HG02571 (cell line): Measurements from ENCODE around the gene MAGI1.

Experiments used
- ATAC-seq: cut with Tn5 transposase; IDR thresholded peaks from one replicate; pipeline ENCODE4 v1.9.1; 2021; ENCODE audit warnings: mild to moderate bottlenecking, moderate library complexity; ENCODE audit not compliant: unreplicated experiment

Gene MAGI1

DNA sequence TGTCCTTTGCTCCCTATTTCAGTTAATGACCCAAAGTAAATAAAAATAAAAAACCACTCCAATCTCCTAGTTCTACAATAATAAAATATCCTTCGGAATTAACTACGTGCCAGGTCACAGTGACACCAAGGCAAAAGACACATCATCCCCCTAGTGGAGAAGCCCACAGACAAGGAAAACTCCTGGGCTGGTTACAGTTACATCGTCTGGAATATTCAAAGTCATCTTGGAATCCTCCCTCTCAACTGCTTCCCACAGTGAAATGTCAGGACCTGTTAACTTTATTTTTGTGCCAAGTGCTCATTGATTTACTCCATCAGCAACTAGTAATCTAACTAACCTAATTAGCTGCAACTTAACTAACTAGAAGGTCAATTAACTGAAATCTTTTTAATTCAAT, 349.3 kb downstream of the MAGI1 start:
- no peak for ATAC-seq

DNA sequence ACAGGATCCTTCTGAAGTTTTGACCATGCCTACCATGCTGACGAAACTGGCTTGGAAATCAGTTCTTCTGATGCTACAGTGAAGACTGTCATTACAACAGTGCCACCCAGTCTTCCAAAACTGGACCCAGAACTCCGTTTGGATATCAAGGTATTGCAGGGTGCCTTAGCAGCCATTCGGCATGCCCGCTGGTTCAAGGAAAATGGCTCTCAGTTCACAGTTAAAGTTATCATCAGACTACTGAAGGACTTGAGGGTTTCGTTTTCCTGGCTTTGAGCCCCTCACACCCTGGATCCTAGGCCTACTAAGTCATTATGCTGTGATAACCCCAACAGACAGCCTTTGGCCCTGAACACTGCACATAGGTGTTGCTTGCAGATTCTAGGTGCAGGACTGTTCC, 351.0 kb downstream of the MAGI1 start:
- no peak for ATAC-seq

DNA sequence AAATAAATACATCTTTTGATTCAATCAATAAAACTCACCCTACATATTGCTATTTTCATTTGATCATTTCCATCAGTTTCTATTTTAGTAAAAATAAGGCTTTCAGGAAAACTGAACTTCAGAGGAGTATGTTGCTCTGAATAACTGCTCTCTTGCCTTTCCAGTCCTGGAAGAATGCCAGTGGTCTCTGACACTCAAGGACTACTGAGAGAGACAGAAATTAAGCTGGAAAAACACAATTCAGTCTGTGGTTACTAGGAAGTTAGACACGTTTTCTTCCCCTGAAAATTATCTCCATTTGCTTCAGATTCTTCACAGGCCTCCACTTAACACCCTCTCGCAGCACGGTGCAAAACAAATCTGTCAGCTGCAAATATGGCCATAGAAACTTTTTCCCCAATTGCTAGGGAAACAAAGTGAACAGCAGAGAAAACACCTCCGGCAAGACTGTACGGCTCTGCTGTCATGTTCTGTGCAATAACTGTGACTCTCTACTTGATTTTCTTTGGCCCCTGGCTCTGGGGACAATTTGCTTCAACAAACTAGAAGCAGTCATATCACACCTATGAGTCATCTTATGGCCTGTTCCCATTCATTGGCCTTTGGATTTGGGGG, 353.0 kb downstream of the MAGI1 start:
- ATAC-seq: no peak

DNA sequence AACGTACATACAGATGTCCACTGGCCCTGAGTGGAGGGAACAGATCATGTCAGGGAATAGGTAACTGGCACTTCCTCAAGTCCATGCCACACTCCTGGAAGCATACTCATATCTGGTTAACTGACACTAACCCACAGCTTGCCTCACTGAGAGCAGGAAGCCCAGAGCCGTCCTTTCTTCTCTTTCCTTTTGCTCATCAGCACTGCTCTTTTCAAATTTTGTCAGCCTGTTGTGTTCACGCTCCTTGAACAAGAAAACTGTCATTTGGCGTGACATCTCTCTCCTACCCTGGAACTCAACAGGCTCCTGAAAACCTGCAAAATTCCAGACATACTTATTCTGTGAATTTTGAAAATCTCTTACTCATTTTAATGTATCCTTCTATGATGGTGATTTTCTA, 360.2 kb downstream of the MAGI1 start:
- no peak for ATAC-seq

GRCh38 chr3:65677486-65678010, 361.2 kb downstream of the MAGI1 start:
- no peak for ATAC-seq

- ATAC-seq: no peak
These were observed 362.1 kb downstream of the MAGI1 start for GRCh38 chr3:65676580-65676979.

GRCh38 chr3:65675011-65675410, 363.7 kb downstream of the MAGI1 start:
- no peak for ATAC-seq

DNA sequence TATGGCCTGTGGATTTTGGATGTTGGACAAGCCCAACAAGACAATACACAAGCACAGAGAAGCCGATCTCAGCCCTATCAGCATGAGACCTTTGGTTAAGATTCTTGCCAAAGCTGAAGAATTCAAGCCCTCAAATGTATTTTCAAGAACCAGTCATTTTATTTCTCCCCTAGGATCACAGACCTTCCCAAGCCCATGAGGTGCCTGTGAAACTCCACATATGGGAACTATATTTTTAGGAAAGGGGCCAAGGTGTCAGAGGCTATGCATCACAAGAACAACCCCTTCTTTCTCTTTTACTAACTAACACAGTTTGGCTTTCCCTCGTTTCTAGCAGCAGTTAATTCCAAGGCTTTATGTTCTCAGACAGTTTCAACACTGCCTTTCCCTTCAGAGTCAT, 364.5 kb downstream of the MAGI1 start:
- ATAC-seq: no peak

DNA sequence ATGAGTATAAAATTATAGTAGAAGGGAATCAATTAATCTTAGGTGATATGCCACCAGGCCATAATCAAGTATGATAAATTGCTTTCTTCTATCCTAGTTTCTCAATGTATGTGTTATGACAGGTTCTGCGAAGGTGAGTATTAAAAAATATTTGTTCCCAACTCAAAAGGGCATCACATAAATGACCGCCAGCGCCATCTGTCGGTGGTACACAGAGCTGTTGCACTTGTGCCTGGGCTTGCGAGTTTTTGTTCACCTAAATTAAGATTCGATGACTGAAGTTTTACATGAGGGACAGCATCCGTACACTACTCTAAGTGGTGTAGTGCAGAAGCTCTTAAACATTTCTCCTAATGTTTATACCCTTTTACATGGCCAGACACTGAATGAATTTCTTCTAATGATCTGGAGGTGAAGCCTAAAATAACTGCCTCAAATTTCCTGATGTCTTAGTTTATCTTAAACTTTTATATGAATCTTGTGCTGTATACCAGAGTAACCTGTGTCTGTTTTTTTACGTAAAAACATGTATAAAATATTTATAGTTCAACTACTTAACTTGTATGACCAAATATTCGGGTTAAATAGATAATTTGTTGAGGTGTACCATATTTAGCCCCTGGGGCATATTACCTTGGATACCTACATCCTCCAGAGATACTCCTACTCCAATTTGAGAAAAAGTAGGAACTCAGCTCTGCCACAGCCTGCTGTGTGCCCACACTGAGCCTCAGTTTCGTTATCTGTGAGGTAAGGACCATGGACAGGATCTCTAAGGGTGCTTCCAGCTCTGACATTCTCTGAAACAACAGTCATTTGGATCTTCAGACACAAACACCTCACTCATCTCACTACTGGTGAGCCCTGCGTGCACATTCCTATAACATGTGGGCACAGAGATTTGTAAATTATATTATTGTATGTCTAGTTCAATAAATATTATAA, 365.6 kb downstream of the MAGI1 start:
- ATAC-seq: no peak

- no peak for ATAC-seq
These were observed 366.7 kb downstream of the MAGI1 start for GRCh38 chr3:65672061-65672460.

DNA sequence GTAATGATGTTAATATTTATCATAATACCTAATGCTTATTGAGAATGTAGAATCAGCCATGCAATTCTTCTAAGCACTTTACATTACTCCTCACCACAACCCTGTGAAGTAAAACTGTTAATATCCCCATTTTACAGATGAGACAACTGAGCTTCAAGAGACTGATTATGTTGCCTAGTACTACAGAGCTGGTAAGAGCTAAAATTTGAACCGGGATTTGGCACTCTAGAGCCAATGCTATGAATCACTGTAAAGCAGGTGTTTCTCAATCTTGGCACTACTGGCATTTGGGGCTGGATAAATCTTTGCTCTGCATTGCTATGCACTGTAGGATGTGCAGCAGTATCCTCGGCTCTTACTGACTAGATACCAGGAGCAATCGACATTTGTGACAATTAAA, 367.7 kb downstream of the MAGI1 start:
- no peak for ATAC-seq

- no peak for ATAC-seq
These were observed 369.4 kb downstream of the MAGI1 start for GRCh38 chr3:65669163-65669875.

GRCh38 chr3:65667963-65668362, 370.8 kb downstream of the MAGI1 start:
- no peak for ATAC-seq

- no peak for ATAC-seq
These were observed 372.1 kb downstream of the MAGI1 start for GRCh38 chr3:65666448-65667091.

- ATAC-seq: no peak
These were observed 372.8 kb downstream of the MAGI1 start for GRCh38 chr3:65665915-65666314.

DNA sequence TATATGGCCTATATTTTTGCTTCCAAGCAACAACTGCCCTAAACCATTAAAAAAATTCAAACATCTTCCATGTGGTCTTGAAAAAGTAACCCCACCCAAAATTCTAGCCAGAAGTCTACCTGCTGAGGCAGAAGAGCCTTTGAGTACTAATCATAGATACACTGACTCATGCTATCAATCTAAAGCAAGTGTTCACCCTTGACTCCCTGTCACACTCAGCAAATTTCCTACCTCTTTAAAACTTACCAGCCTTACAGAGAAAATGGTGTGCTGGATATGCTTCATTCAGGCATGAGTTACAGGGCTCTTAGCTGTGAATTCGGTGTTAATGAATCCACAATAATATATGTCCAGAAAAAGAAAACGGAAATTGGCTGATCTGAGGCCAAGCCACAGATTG, 373.8 kb downstream of the MAGI1 start:
- no peak for ATAC-seq

GRCh38 chr3:65664446-65664845, 374.3 kb downstream of the MAGI1 start:
- ATAC-seq: no peak

GRCh38 chr3:65662095-65662494, 376.6 kb downstream of the MAGI1 start:
- no peak for ATAC-seq

DNA sequence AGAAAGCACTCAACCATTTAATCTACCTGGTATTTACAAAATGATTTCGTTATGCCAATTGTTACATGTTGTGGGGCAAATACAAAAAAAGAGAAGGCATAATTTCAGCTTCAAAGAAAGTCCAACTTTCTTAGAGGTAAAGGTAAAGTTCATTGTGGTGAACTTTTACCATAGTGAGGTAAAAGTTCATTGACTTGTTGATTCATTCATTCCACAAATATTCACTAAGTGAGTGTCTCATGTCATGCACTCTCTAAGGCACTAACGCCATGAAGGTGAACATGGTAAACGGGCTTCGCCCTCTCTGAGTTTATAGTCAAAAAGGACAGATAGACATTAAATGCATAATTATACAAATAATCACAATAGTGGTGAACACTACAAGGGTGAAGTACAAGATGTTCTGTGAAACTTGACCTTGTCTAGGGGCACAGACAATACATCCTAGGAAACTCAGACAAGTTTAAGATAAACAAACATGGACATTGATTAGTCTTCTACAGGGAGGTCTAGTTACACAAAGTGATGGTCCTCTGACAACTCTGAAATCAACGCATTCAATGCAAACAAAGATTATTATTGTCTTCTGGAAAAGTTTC, 378.6 kb downstream of the MAGI1 start:
- ATAC-seq: no peak

GRCh38 chr3:65659396-65659795, 379.3 kb downstream of the MAGI1 start:
- no peak for ATAC-seq

DNA sequence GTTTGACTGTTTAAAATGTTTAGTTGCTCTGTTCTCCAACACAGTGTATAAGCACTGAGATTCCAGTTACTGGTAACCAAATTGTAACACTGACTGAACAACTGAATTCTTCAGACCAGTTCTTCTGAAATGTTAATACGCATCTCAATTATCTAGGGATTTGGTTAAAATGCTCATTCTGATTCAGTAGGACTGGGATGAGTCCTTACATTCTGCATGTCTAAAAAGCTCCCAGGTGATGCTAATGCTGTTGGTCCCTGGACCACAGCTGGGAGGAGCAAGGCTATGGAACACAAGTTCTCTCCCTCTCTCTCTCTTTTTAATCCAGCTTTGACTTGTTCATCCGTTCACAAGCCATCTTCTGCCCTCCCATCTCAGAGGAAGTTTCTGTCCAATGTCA, 380.3 kb downstream of the MAGI1 start:
- ATAC-seq: no peak
